NCI-H146 treated with DMSO at 0.1 percent for 48 hours (cell line): ENCODE data around the gene FAAH.
A peak's percentile ranks its signal among the peaks of the same experiment; 100 is the strongest.
"Not testable (repeated sequence)": the region's sequence is repeated elsewhere in the genome, so short reads cannot be mapped to it uniquely, and the experiment has no call there.

ENCODE experiments used
- DNase-seq: peaks from one replicate; lab custom pipeline; 2025; ENCODE audit not compliant: unreplicated experiment; lab: John Stamatoyannopoulos, UW

FAAH gene

GRCh38 chr1:46394108-46394871, at the start of gene FAAH:
FAAH (plus strand) TSS chr1:46394317; CDS start chr1:46394349, 32 bp downstream.
- DNase-seq = peak; percentile 38

- no peak for DNase-seq
Observed at GRCh38 chr1:46344481-46344880, 49.6 kb upstream of the FAAH start.

DNA sequence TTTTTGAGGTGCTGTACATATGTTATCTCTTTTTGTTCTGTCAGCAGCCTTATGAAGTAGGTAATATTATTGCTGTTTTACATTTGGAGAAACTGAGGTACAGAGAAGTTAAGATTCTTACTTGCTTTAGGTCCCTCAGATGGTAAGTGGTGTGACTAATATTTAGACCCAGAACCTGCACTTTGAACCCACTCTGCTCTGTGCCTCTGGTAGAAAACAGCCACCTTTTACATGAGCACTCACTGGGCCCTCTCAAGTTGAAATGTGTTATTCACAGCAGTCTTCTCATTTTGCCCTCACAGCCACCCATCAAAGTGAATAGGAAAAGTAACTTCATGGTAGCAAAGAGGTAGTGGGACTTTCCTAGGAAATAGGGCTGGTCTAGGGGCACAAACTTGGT, 48.8 kb upstream of the FAAH start:
- DNase-seq = no peak

- DNase-seq = no peak
Observed at GRCh38 chr1:46352363-46352762, 41.8 kb upstream of the FAAH start.

GRCh38 chr1:46355920-46356319, 38.2 kb upstream of the FAAH start:
- not testable (repeated sequence) for DNase-seq

DNA sequence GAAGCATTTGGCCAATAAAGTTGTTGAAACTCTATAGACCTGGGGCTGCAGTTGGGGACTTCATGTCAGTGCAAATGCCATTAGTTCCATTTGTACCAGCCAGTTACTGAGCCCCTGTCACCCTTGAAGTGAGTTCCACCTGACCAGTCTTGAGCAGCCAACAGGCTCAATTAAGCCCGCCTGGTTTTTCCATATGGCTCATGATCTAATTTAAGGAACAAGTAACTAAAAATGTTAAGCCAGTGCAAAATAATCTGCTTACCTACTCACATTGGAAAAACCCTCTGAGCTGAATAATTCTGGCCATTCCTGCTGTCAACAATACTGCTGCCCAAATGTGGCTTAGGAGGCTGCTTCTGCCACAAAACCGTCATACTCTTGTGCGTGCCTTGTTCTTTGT, 32.0 kb upstream of the FAAH start:
- DNase-seq = no peak

- no peak for DNase-seq
Observed at GRCh38 chr1:46363121-46363520, 31.0 kb upstream of the FAAH start.

DNA sequence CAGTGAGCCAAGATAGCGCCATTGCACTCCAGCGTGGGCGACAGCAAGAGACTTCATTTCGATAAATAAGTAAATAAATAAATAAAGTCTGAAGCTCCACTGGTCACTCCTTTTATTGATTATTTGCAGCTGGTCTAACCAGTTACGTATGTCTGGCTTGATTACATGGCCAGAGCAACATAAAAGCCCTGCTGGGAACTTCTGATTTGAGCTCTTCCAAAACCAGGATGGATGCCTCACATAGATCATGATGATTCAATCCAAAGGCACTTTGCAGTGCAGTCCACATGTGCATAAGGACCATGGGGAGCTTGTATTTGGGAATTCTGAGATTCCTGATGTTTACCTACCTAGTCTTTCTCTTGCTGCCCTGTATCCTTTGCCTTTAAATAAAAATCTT, 29.5 kb upstream of the FAAH start:
- DNase-seq = no peak

GRCh38 chr1:46365796-46366195, 28.3 kb upstream of the FAAH start:
- not testable (repeated sequence) for DNase-seq

- DNase-seq = no peak
Observed at GRCh38 chr1:46367072-46367471, 27.0 kb upstream of the FAAH start.

GRCh38 chr1:46367701-46368100, 26.4 kb upstream of the FAAH start:
- not testable (repeated sequence) for DNase-seq

- no peak for DNase-seq
Observed at GRCh38 chr1:46368791-46369190, 25.3 kb upstream of the FAAH start.

DNA sequence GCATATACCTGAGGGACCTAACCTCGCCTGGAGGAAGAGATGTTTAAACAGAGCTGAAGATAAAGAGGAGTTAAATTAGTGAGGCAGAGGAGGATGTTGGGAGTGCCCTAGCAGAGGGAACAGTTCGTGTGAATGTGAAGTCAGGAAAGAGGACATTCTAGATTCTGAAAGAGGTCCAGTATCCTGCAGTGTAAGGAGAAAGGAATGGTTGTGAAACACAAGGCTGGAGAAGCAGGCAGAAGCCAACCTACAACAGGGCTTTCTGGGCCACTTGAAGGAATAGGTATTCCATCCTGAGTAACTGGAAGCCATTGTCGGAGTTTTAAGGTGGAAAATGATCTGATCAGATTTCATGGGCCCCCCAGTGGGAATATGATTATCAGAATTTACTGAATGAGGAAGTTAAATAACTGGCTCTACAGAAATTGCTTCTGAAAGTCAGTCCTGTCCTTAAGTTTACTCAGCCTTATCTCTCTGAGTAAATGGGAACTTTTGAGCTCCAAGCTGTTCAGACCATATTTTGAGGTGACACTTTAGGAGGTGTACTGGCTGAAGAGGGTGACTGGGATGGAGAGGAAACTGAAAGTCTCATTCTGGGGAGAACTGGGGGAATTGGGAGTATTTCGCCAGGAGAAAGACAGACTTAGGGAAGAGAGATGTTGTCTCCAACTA, 24.4 kb upstream of the FAAH start:
- DNase-seq = no peak

DNA sequence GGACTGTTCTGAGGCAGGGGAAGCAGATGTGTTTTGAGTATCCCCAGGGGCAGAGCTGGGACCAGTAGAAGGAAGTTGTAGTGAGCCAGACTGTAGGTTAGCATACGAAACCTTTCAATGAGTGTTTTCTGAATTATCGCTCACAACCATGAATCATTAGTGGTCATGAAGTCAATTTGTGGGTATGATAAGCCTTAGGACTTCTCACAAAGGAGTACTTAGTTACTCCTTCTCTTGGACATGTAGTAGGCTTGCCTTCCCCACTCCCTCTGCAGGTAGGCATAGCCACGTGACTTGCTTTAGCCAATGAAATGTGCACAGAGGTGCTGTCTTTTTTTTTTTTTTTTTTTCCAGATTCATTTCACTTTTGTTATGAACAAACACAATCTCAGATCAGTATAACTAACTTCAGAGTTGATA, 23.9 kb upstream of the FAAH start:
- DNase-seq = no peak

- no peak for DNase-seq
Observed at GRCh38 chr1:46372431-46372830, 21.7 kb upstream of the FAAH start.

DNA sequence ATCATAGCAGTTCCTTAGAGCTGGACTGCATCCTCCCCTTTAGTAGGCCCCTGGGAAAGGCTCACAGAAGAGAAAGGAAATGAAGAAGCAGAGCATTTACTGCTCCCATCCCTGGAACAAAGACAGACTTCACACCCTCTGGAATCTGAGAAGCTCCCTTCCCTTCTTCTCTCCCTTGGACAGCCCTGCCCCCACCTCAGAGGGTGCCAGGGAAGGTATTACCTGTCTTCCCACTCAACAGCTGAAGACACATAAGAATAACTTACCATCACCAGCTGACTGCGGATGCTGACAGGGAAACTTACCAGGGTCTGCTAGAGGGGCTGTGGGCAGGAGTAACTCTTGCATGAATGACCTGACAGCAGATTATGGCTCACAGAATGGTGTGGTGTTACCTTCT, 14.1 kb upstream of the FAAH start:
- no peak for DNase-seq

- DNase-seq = no peak
Observed at GRCh38 chr1:46380508-46380907, 13.6 kb upstream of the FAAH start.

GRCh38 chr1:46393510-46393909, 607 bp upstream of the FAAH start:
- DNase-seq = no peak

DNA sequence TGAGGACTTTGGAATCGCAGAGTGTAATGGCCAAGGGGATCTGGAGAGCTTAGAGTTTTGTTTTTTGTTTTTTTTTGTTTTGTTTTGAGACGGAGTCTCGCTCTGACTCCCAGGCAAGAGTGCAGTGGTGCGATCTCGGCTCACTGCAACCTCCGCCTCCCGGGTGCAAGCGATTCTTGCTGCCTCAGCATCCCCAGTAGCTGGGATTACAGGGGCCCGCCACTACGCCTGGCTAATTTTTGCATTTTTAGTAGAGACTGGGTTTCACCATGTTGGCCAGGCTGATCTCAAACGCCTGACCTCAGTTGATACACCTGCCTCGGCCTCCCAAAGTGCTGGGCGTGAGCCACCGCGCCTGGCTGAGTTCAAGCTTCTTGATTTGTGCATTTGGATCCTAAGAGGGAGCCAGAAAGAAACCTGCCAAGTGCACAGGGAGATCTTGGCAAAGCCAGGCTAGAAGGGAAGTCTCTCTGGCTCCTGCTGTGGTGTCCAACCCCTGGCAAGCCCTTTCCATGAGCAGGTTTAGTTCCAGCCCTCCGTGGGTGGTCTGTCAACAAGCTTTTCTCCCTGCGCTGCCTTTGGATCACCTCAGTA, 852 bp downstream of the FAAH start:
- DNase-seq = peak; percentile 7

- DNase-seq = peak; percentile 7
Observed at GRCh38 chr1:46396441-46397398, 2.6 kb downstream of the FAAH start.

- no peak for DNase-seq
Observed at GRCh38 chr1:46399307-46399706, 5.2 kb downstream of the FAAH start.
